Left ventricle myocardium inferior (tissue), 1 donor: ENCODE results near the gene ADAT1. TPM values are rescaled to one million over a fixed set of nuclear protein-coding genes. Genes with fewer than 3 reads are reported as not detected.

ENCODE experiments used
- DNase-seq: peaks from one replicate; pipeline ENCODE4 v3.0.0-alpha.2; 2020
- H3K27ac ChIP-seq: fragments of 200-600 bp; replicated peaks from 2 replicates; pipeline ENCODE4 v1.8.0; 2021
- H3K27me3 ChIP-seq: fragments of 200-600 bp; 2 replicates; pipeline ENCODE4 v1.8.0; 2021; ENCODE audit warnings: low read depth
- H3K36me3 ChIP-seq: fragments of 200-600 bp; 2 replicates; pipeline ENCODE4 v1.8.0; 2021
- H3K4me1 ChIP-seq: fragments of 200-600 bp; 2 replicates; pipeline ENCODE4 v1.8.0; 2021
- H3K4me3 ChIP-seq: fragments of 200-600 bp; 2 replicates; pipeline ENCODE4 v1.8.0; 2021; ENCODE audit warnings: mild to moderate bottlenecking, moderate library complexity
- H3K9me3 ChIP-seq: fragments of 200-600 bp; replicated peaks from 2 replicates; pipeline ENCODE4 v1.8.0; 2021
- CTCF ChIP-seq: fragments of 200-600 bp; IDR thresholded peaks from 2 replicates; pipeline ENCODE4 v1.8.0; 2021; ENCODE audit warnings: antibody characterized with exemption, mild to moderate bottlenecking, borderline replicate concordance
- intact Hi-C: fragments of 100-400 bp; cut with micrococcal nuclease; formaldehyde crosslinking; loops from one replicate; pipeline ENCODE4 v1.11.0; 2022
- total RNA-seq: library from RNA; stranded (reverse); fragmentation: NEBNext Ultra II Directional; extraction: Animal tissue kit (Norgen Biotek cat#: 25700); gene quantifications from one replicate; pipeline ENCODE4 v1.2.1, GENCODE V29; 2021
- donor health status: DM: no; HTN: yes; CAD: no; lungs with severe emphysema.

ADAT1 gene
- total RNA-seq, 1 donor from 2014 or later: 28.4 TPM

GRCh38 chr16:75614066-75614897 is 8.8 kb downstream of the ADAT1 start:
- no peak for TF ChIP-seq CTCF
- no peak overlapping the region for H3K27ac ChIP-seq
- intact Hi-C loops: loop anchor here (10.0 kb wide), 1 partner anchor 129 kb away; no protein-coding TSS in a partner anchor
- peaks cover 8% of the 10 kb centered on the region for H3K4me1 ChIP-seq
- H3K27me3 ChIP-seq: no peaks in the 10 kb centered on the region
- DNase-seq: no peak
- no peaks in the 10 kb centered on the region for H3K9me3 ChIP-seq
- no peak overlapping the region for H3K4me3 ChIP-seq
- peaks cover 89% of the 10 kb centered on the region for H3K36me3 ChIP-seq

DNA sequence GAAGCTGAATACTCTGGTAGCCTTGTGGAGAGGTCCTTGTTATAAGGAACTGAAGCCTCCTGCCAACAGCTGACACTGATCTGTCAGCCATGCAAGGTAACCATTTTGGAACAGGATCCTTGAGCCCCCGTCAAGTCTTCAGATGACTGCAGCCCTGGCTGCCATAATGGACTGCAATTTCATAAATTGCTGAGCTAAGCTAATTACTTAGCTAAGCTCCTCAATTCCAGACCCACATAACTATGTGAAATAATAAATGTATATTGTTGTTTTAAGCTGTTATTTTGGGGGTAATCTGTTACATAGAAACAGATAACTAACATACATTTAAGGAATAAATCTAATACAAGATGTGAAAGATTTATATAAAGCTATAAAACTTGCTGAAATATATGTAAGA is 16.6 kb downstream of the ADAT1 start:
- H3K4me1 ChIP-seq: no peaks in the 10 kb centered on the region
- no peak overlapping the region for H3K4me3 ChIP-seq
- peaks cover 88% of the 10 kb centered on the region for H3K36me3 ChIP-seq
- no peaks in the 10 kb centered on the region for H3K27me3 ChIP-seq
- peaks cover 5% of the 10 kb centered on the region for H3K9me3 ChIP-seq
- no peak for TF ChIP-seq CTCF
- no peak for DNase-seq
- intact Hi-C loops: no loop called here
- no peak overlapping the region for H3K27ac ChIP-seq

GRCh38 chr16:75603241-75603640 is 19.8 kb downstream of the ADAT1 start:
- intact Hi-C loops: no loop called here
- no peak for TF ChIP-seq CTCF
- Histone ChIP-seq H3K4me3 (no peak overlapping the region), H3K27me3 (no peaks in the 10 kb centered on the region), H3K27ac (no peak overlapping the region), H3K4me1 (no peaks in the 10 kb centered on the region), H3K9me3 (peaks cover 5% of the 10 kb centered on the region), H3K36me3 (peaks cover 94% of the 10 kb centered on the region)
- no peak for DNase-seq

DNA sequence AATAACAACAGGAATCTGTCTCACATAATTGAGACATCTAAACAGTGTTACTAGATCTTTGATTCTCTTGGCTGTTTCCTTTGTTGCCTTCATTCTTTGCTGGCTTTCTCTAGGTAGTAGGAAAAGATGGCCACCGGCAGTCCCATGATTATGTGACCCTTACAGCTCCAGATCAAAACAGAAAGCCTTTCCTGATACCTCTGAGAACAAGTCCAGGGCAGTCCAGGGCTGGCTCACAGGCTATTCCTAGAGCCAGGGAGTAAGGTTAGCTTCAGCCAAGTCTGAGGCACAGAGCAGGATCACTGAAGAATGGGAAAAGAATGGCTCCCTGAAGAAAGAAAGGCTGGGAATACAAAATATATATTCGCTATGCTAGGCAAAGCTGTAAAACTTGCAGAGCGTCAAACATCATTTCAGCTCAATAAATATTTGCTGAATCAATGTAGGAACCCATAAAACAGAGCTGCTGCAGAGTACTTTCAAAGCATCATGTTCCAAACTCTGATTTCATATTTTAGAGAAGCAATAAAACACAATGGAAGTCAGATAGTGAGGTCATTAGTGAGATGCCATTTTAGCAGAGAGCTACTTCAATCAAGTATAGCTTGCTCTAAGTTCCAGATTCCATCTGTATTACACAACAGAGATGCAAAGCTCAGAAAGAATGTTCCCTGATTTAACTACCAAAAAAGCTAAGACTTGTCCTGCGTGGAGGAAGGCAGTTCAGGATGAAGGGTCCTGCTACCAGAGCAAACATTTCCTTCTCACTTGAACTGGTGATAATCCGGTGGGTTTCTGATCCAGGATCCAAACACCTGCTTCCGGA is 23.4 kb downstream of the ADAT1 start:
- peaks cover 4% of the 10 kb centered on the region for H3K4me1 ChIP-seq
- peaks cover 12% of the 10 kb centered on the region for H3K9me3 ChIP-seq
- no peaks in the 10 kb centered on the region for H3K27me3 ChIP-seq
- intact Hi-C loops: no loop called here
- H3K36me3 ChIP-seq: peaks cover 84% of the 10 kb centered on the region
- H3K4me3 ChIP-seq: no peak overlapping the region
- TF ChIP-seq CTCF: no peak
- H3K27ac ChIP-seq: no peak overlapping the region
- DNase-seq: no peak

DNA sequence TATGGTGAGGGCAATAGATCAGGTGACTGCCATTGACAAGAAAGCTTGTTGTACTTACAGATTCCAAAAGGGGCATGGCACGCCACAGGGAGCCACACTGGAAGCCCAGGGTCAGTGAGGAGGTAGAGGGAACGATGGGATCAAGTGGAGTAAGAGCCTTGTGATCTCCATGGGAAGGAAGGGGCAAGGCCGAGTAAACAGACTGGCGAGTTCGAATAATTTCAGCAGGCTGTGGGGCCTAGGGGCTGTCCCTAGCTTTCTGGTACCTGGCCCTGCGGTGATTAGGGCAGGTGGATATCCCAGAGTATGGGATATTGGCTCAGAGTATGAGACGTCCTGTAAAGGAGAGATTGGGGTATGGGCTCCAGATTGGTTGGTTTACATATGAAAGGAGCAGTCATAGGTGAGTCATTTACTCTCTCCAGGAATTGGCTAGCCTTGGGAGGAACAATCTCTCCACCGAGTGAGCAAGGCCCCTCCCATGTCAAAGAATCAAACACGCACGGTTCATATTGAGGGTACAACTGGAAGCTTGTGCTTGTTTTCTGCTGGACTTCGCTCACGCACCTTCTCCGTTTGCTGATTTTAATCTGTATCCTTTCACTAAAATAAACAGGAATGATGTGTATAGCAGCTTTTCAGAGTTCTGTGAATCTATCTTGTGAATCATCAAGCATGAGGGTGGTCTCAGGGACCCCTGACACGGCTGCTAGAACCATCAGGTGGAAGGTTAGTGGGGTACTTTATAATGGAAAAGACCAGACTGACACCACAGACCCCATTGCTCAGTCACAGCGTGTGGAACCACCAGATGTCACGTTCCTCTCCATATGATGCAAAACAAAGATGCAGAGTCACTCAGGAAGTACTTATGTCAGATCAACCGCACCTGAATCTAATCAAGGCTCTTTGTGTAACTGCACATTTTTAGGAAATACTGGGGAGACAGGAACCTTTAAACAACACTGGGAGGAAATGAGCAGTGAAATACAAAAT is 29.0 kb downstream of the ADAT1 start:
- Histone ChIP-seq H3K36me3 (peaks cover 33% of the 10 kb centered on the region), H3K27ac (peak overlapping the region; percentile 63), H3K9me3 (peaks cover 8% of the 10 kb centered on the region), H3K4me3 (no peak overlapping the region), H3K4me1 (peaks cover 59% of the 10 kb centered on the region), H3K27me3 (no peaks in the 10 kb centered on the region)
- no peak for DNase-seq
- no peak for TF ChIP-seq CTCF
- intact Hi-C loops: no loop called here
